ENCODE measurements around the gene PLEKHJ1.
A peak's percentile ranks its signal among the peaks of the same experiment; 100 is the strongest.

PLEKHJ1 gene

GRCh38 chr19:2237869-2238153, 1.7 kb upstream of the PLEKHJ1 start:
- peaks cover 0 to 9% of the 10 kb centered on the region in 2 donors for H3K36me3 ChIP-seq (ENCODE audit: control insufficient read depth in 1 of 2, insufficient read depth in 2 of 2, low read length in 2 of 2)
- no peaks in the 10 kb centered on the region for H3K27me3 ChIP-seq (ENCODE audit: low read depth, low read length)
- H3K27ac ChIP-seq (ENCODE audit: low read length) = no peak overlapping the region
- H3K4me1 ChIP-seq (ENCODE audit: control insufficient read depth in 1 of 2, insufficient read depth in 2 of 2, low read length in 2 of 2) = peaks cover 37 to 66% of the 10 kb centered on the region in 2 donors
- peak overlapping the region; percentile 73 to 89 for H3K4me3 ChIP-seq (ENCODE audit: low read depth in 1 of 2, low read length in 2 of 2)
- no peaks in the 10 kb centered on the region for H3K9me3 ChIP-seq (ENCODE audit: control insufficient read depth in 1 of 2, low read length in 2 of 2)

DNA sequence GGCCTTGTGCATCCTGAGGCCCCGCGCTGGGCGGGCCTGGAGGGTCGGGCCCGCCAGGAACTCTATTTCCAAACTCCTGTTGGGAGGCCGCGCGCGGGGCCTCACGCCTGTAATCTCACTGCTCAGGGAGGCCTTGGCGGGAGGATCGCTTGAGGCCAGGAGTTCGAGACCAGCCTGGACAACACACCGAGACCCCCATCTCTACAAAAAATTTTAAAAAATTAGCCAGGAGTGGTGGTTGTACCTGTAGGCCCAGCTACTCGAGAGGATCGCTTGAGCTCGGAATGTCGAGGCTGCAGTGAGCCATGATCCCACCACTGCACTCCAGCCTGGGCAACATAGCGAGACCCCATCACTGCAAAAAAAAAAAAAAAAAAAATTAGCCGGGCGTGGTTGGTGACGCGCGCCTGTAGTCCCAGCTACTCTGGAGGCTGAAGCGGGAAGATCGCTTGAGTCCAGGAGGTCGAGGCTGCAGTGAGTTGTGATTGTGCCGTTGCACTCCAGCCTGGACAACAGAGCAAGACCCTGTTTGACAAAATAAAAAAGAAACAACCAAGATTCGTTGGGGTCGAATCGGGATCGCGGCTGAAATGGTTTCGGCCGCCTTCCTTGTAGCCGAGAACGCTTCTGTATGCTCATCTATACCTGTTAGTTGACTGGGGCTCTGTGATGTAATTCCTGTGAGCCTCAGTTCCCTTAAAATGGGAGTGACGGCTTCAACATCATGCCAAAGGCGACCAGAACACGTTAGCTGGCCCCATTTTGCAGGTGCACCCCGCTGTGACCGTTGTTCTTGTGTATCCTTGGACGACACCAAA, 1.1 kb upstream of the PLEKHJ1 start:
- no peaks in the 10 kb centered on the region for H3K9me3 ChIP-seq (ENCODE audit: control insufficient read depth in 1 of 2, low read length in 2 of 2)
- peaks cover 0 to 15% of the 10 kb centered on the region in 2 donors for H3K36me3 ChIP-seq (ENCODE audit: control insufficient read depth in 1 of 2, insufficient read depth in 2 of 2, low read length in 2 of 2)
- peak overlapping the region; percentile 73 to 89 for H3K4me3 ChIP-seq (ENCODE audit: low read depth in 1 of 2, low read length in 2 of 2)
- no peaks in the 10 kb centered on the region for H3K27me3 ChIP-seq (ENCODE audit: low read depth, low read length)
- peak overlapping the region; percentile 90 for H3K27ac ChIP-seq (ENCODE audit: low read length)
- peaks cover 37 to 60% of the 10 kb centered on the region in 2 donors for H3K4me1 ChIP-seq (ENCODE audit: control insufficient read depth in 1 of 2, insufficient read depth in 2 of 2, low read length in 2 of 2)

- peaks cover 29 to 47% of the 10 kb centered on the region in 2 donors for H3K4me1 ChIP-seq (ENCODE audit: control insufficient read depth in 1 of 2, insufficient read depth in 2 of 2, low read length in 2 of 2)
- no peaks in the 10 kb centered on the region for H3K27me3 ChIP-seq (ENCODE audit: low read depth, low read length)
- H3K27ac ChIP-seq (ENCODE audit: low read length) = peak overlapping the region; percentile 90
- H3K9me3 ChIP-seq (ENCODE audit: control insufficient read depth in 1 of 2, low read length in 2 of 2) = no peaks in the 10 kb centered on the region
- peaks cover 0 to 24% of the 10 kb centered on the region in 2 donors for H3K36me3 ChIP-seq (ENCODE audit: control insufficient read depth in 1 of 2, insufficient read depth in 2 of 2, low read length in 2 of 2)
- peak overlapping the region; percentile 73 to 89 for H3K4me3 ChIP-seq (ENCODE audit: low read depth in 1 of 2, low read length in 2 of 2)
Measured at GRCh38 chr19:2236064-2236313, 140 bp downstream of the PLEKHJ1 start.

DNA sequence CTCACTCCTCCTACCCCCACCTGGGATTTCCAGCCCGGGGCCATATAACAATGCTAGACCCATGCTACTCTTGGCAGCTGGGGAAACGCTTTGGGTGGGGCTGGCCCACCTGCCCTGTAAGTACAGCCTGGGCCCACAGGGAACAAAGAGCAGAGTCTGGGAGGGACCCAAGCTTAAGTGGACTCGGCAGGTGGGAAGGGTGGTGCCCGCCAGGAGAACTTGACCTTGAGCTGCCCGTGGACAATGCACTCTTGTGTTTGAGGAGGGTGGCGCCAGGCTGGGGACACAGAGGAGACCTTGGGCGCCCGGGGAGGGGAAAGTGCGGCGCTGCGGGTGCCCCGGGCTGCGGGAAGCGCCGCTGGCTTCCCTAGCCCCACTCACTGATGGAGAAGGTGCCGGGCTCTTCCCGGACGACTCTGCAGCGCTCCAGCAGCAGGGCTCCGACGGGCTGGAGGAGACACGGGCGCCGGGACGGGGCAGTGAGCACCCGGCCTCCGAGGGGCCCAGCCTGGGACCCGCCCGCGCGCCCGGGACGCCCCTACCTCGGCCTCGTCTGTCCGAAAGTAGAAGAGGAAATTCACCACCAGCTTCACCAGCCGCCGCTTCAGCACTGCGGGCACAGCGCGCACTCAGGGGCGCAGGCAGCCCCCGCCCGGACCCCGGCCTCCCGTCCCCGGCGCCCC, 607 bp downstream of the PLEKHJ1 start:
- Histone ChIP-seq H3K27ac (ENCODE audit: low read length) (peak overlapping the region; percentile 65), H3K4me3 (ENCODE audit: low read depth in 1 of 2, low read length in 2 of 2) (peak overlapping the region; percentile 73 to 89), H3K36me3 (ENCODE audit: control insufficient read depth in 1 of 2, insufficient read depth in 2 of 2, low read length in 2 of 2) (peaks cover 0 to 28% of the 10 kb centered on the region in 2 donors), H3K9me3 (ENCODE audit: control insufficient read depth in 1 of 2, low read length in 2 of 2) (no peaks in the 10 kb centered on the region), H3K27me3 (ENCODE audit: low read depth, low read length) (no peaks in the 10 kb centered on the region), H3K4me1 (ENCODE audit: control insufficient read depth in 1 of 2, insufficient read depth in 2 of 2, low read length in 2 of 2) (peaks cover 24 to 43% of the 10 kb centered on the region in 2 donors)

GRCh38 chr19:2234996-2235380, 1.1 kb downstream of the PLEKHJ1 start:
- H3K27ac ChIP-seq (ENCODE audit: low read length) = peak overlapping the region; percentile 65
- H3K4me3 ChIP-seq (ENCODE audit: low read depth in 1 of 2, low read length in 2 of 2) = peak overlapping the region; percentile 73 to 89
- peaks cover 0 to 34% of the 10 kb centered on the region in 2 donors for H3K36me3 ChIP-seq (ENCODE audit: control insufficient read depth in 1 of 2, insufficient read depth in 2 of 2, low read length in 2 of 2)
- peaks cover 20 to 37% of the 10 kb centered on the region in 2 donors for H3K4me1 ChIP-seq (ENCODE audit: control insufficient read depth in 1 of 2, insufficient read depth in 2 of 2, low read length in 2 of 2)
- no peaks in the 10 kb centered on the region for H3K27me3 ChIP-seq (ENCODE audit: low read depth, low read length)
- H3K9me3 ChIP-seq (ENCODE audit: control insufficient read depth in 1 of 2, low read length in 2 of 2) = no peaks in the 10 kb centered on the region

- peaks cover 14 to 25% of the 10 kb centered on the region in 2 donors for H3K4me1 ChIP-seq (ENCODE audit: control insufficient read depth in 1 of 2, insufficient read depth in 2 of 2, low read length in 2 of 2)
Measured at GRCh38 chr19:2233601-2234280, 2.4 kb downstream of the PLEKHJ1 start.

DNA sequence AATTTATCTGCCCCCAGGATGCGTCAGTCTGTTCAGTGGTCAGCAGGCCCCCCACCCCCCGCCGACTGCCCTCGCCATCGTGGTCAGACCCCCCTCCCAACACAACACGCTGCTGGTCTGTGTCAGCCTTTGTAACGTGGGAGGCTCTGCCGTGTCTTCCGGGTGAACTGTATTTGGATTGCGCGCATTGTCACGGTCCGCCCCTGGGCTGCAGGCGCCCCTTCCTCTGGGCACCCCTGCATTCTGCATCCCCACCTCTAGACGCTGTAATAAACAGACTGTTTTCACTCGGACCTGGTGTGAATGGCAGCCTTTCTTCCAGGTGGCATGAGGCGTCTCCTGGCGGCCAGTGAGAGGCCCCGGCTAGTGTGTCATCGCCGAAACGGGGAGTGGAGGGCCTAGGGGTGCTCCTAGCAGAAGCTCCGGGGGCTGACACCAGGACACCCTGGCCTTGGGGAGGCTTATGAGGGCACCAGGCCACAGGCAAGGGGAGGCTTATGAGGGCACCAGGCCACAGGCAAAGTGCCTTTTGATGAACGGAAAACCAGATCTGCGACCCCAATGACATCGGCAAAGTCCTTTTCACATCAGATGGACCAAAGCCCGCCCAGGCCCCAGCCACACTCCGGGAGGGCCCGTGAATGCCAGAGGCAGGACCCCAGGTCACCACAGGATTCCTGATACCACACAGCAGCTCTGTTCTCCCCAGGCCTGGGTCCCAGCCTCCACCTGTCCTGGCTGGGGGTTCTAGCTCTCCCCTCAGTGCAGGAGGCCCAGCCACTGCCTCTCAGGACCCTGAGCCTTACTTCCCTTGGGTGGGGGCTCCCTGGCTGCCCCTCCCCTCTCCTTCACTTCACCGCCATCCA, 3.6 kb downstream of the PLEKHJ1 start:
- peaks cover 3 to 58% of the 10 kb centered on the region in 2 donors for H3K36me3 ChIP-seq (ENCODE audit: control insufficient read depth in 1 of 2, insufficient read depth in 2 of 2, low read length in 2 of 2)
- no peaks in the 10 kb centered on the region for H3K9me3 ChIP-seq (ENCODE audit: control insufficient read depth in 1 of 2, low read length in 2 of 2)
- no peak overlapping the region for H3K4me3 ChIP-seq (ENCODE audit: low read depth in 1 of 2, low read length in 2 of 2)
- H3K4me1 ChIP-seq (ENCODE audit: control insufficient read depth in 1 of 2, insufficient read depth in 2 of 2, low read length in 2 of 2) = peaks cover 1 to 13% of the 10 kb centered on the region in 2 donors
- no peak overlapping the region for H3K27ac ChIP-seq (ENCODE audit: low read length)
- H3K27me3 ChIP-seq (ENCODE audit: low read depth, low read length) = no peaks in the 10 kb centered on the region

More at GRCh38 chr19:2233601-2234280, 2.4 kb downstream of the PLEKHJ1 start:
- Histone ChIP-seq H3K36me3 (ENCODE audit: control insufficient read depth in 1 of 2, insufficient read depth in 2 of 2, low read length in 2 of 2) (peaks cover 3 to 45% of the 10 kb centered on the region in 2 donors), H3K4me3 (ENCODE audit: low read depth in 1 of 2, low read length in 2 of 2) (no peak overlapping the region), H3K27me3 (ENCODE audit: low read depth, low read length) (no peaks in the 10 kb centered on the region), H3K9me3 (ENCODE audit: control insufficient read depth in 1 of 2, low read length in 2 of 2) (no peaks in the 10 kb centered on the region), H3K27ac (ENCODE audit: low read length) (no peak overlapping the region)

DNA sequence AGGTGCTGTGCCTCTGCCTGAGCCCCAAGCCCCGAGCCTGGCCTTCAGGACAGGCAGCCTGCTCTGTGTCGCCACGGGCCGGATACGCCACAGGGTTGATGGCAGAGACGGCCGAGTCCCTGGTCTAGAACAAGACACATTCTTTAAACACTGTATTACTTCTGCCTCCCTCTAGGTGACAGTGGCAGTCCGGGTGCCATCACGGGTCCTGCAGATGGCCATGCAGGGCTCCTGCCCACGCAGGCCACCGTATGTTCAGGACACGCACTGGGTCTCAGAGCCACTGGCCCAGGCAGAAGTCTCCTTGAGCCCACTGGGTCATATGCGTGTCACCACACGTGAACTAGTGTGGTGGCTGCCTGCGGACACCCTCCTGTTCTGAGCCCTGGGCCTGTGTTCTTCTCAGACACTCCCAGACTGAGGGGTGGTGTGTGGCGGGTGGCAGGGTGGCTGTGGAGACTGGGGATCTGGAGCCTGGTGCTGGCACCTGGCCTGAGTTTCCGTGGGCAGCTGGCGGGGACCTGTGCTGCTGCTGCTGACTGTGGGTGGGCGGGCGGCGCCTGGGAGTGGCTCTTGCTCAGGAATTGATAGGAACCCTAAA, 4.4 kb downstream of the PLEKHJ1 start:
- Histone ChIP-seq H3K27ac (ENCODE audit: low read length) (no peak overlapping the region), H3K36me3 (ENCODE audit: control insufficient read depth in 1 of 2, insufficient read depth in 2 of 2, low read length in 2 of 2) (peaks cover 3 to 64% of the 10 kb centered on the region in 2 donors), H3K27me3 (ENCODE audit: low read depth, low read length) (no peaks in the 10 kb centered on the region), H3K9me3 (ENCODE audit: control insufficient read depth in 1 of 2, low read length in 2 of 2) (no peaks in the 10 kb centered on the region), H3K4me1 (ENCODE audit: control insufficient read depth in 1 of 2, insufficient read depth in 2 of 2, low read length in 2 of 2) (peaks cover 0 to 8% of the 10 kb centered on the region in 2 donors), H3K4me3 (ENCODE audit: low read depth in 1 of 2, low read length in 2 of 2) (no peak overlapping the region)

GRCh38 chr19:2230807-2231533, 5.2 kb downstream of the PLEKHJ1 start:
- Histone ChIP-seq H3K36me3 (ENCODE audit: control insufficient read depth in 1 of 2, insufficient read depth in 2 of 2, low read length in 2 of 2) (peaks cover 3 to 72% of the 10 kb centered on the region in 2 donors), H3K4me1 (ENCODE audit: control insufficient read depth in 1 of 2, insufficient read depth in 2 of 2, low read length in 2 of 2) (peaks cover 0 to 8% of the 10 kb centered on the region in 2 donors), H3K27me3 (ENCODE audit: low read depth, low read length) (no peaks in the 10 kb centered on the region), H3K27ac (ENCODE audit: low read length) (no peak overlapping the region), H3K9me3 (ENCODE audit: control insufficient read depth in 1 of 2, low read length in 2 of 2) (no peaks in the 10 kb centered on the region), H3K4me3 (ENCODE audit: low read depth in 1 of 2, low read length in 2 of 2) (no peak overlapping the region)

- H3K9me3 ChIP-seq (ENCODE audit: control insufficient read depth in 1 of 2, low read length in 2 of 2) = no peaks in the 10 kb centered on the region
- peaks cover 0 to 5% of the 10 kb centered on the region in 2 donors for H3K4me1 ChIP-seq (ENCODE audit: control insufficient read depth in 1 of 2, insufficient read depth in 2 of 2, low read length in 2 of 2)
- H3K36me3 ChIP-seq (ENCODE audit: control insufficient read depth in 1 of 2, insufficient read depth in 2 of 2, low read length in 2 of 2) = peaks cover 5 to 80% of the 10 kb centered on the region in 2 donors
- no peaks in the 10 kb centered on the region for H3K27me3 ChIP-seq (ENCODE audit: low read depth, low read length)
- no peak overlapping the region for H3K4me3 ChIP-seq (ENCODE audit: low read depth in 1 of 2, low read length in 2 of 2)
- no peak overlapping the region for H3K27ac ChIP-seq (ENCODE audit: low read length)
Measured at GRCh38 chr19:2230033-2230531, 6.0 kb downstream of the PLEKHJ1 start.
